Stimulated activated CD8-positive, alpha-beta memory T cell treated with anti-CD3 and anti-CD28 coated beads, Interleukin-4, amount 100 ng/mL, for 48 hours (primary cell): ENCODE measurements around the gene MLANA.
A peak's percentile ranks its signal among the peaks of the same experiment; 100 is the strongest.

Source experiments
- DNase-seq: peaks from one replicate; pipeline ENCODE4 v3.0.0-alpha.2; 2020

MLANA gene

DNA sequence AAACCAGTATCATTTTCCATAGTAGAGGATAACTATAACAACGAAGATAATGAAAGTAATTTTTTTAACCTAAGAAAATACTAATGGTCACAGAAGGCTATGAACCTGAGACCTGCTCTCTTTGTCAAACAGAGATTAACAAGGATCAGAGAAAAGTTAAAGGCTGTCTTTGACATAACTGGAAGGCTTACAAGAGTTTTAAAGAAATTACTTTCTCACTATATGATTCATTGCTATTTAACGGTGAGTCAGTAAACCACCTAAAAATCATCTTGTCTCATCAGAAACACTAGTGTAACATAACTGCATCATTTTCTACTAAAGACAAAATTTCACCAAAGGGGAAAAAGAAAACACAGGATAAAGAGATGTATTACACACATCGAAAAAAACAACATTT lies 19.3 kb downstream of the MLANA start:
- no peak for DNase-seq

DNA sequence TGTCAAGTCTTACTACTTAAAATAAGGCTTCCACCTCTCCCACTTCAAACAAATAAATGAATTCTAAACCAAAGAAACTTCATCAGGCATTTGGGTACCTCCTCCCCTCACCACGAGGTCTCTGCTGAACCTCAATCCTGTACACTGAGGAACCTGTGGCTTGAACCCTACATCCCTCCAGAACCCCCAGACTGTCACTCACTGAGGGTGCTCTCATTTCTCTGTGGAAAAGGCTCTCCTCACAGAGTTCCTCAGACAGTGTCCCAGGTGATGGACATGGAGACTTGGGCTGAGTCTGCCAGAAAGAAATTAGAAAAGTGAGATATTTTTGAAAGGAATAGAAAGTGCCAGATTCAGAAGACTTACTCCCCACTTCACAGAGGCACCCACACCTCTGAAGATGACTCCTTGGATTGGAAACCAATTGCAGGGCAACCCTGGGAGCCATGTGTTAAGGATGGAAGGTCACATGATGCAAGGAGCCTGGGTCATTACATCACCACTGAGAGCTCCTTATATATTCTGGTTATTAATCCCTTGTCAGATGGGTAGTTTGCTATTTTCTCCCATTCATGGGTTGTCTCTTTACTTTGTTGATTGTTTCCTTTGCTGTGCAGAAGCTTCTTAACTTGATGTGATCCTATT lies 19.8 kb downstream of the MLANA start:
- peak; percentile 38 for DNase-seq

DNA sequence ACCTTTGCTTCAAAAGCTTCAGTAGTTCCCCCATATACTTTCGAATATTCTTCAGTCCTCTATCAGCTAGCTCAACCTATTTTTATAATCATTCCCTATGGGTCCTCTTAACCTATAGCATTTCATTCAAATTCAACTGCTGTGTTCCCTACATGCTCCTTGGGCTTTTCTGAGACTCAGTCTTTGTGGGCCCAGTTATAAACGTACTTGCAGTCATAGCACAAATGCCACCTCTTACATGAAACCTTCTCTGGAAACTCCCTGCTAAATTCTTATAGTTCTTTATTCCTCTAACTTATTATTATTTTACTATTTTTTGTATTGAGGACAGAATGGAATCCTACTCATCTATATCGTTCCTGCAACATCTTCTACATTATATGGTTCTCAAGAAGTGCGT lies 24.7 kb downstream of the MLANA start:
- DNase-seq, result no peak

DNA sequence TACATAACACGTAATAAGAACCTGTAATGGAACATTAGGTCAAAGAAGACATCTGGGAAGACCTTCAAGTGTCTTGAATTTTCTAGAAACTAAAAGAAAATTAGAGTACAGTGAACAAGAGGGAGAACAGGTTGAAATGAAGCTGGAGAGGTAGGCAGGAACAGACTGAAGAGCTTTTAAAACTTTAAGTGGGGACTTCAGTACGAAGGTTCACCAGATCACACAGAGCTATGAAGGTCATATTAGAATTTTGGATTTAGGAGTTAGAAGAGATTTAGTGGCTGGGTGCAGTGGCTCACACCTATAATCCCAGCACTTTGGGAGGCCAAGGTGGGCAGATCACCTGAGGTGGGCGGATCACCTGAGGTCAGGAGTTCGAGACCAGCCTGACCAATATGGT lies 26.6 kb downstream of the MLANA start:
- DNase-seq, result no peak

DNA sequence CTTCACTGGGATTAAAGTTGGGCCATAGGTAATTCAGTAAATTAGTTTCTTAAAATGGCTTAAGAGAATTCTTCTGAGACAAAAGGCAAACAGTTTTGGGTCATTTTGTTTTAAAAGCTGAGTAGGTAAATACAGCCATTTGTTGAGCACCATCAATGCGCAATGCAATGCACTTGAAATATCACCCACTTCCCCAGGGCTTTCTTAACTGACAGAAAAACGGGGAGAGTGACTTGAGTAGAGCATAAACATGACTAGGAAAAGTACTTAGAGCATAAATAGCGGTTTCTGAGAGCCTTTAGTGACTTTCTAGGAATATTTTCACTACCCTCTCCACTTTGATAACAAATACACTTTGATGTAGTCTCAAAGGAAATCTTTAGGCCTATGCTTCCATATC lies 27.2 kb downstream of the MLANA start:
- no peak for DNase-seq

DNA sequence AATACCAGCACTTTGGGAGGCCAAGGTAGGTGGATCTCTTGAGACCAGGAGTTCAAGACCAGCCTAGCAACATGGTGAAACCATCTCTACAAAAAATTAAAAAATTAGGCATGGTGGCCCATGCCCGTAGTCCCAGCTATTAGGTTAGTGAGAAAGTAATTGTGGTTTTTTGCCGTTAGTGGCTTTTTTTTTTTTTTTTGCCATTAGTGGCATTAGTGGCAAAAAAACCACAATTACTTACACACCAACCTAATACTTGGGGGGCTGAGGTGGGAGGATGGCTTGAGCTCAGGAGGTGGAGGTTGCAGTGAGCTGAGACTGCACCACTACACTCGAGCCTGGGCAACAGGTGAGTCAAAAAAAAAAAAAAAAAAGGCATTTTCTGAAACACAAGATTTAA lies 27.8 kb downstream of the MLANA start:
- DNase-seq, result no peak

DNA sequence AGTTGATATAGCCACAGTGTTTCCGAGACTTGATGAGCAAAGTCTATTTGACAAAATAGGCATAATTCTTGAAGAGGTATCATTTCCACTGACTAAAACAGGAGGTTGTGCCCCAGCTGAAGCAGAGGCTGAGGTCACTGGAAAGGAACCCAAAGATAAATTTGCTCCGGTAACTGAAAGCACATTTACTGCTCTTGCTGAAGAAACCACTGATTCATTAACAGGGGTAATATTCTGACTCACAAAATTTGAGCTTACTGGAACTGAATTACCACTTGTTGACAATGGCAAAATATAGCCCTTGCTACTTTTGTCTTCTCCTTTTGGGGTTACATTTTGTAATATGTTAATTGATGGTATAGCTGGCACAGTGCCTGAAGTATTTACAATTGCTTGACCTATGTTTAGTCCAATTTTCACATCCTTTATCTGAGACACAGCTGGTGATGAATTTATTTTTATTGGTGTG lies 30.2 kb downstream of the MLANA start:
- DNase-seq, result no peak

DNA sequence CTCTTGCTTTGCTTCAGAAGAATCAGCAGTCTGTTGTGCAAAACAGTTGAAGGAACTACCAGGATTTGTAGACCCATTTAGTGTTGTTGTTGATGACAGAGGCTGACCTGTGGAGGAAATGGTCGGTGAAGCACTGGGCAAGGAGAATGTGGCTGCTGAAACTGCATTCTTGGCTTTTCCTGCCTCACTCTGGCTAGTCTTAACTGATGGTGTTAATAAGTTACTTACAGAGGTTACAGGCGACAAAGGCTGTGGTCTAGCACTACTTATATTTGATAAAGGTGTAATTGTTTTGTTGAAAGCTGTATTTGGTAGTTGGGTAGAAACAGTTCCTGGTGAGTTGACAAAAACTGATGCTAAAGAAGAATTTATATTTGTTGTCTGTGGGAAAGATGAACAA lies 31.5 kb downstream of the MLANA start:
- no peak for DNase-seq

DNA sequence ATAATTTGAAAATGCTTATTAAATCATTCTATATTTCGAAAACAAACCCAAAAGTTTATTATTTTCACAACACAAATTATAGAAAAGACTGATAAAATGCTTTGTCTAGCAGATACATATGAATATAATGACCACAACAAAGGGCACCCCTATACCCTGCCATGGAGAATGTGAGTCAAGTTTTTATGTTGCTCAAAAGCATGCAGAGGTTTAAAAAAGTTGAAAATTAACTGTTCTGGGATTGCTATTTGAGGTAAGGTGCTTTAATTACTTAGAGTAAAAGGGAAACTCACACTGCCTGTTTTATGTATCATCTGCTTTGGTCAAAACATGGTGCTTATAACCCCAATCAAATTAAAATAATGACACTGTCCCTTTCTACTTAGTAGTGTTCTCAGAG lies 41.0 kb downstream of the MLANA start:
- DNase-seq, result no peak

DNA sequence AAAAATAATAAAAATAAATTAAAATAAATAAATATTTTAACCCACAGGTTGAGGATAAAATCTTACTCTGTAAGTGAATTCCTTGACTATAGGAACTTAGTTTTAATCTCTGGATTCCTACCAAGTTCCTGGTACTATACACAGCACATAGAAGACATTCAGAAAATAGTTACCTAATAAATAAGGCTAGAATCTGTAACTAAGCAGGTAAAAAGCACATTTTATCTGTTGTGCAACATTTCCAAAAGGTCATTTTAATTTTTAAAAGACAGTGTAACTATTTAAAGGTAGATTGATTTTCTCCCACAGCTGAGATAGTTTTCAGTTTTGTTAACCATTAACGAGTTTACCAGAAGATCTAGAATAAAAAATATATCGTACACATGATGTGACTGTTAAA lies 47.8 kb downstream of the MLANA start:
- DNase-seq, result no peak

DNA sequence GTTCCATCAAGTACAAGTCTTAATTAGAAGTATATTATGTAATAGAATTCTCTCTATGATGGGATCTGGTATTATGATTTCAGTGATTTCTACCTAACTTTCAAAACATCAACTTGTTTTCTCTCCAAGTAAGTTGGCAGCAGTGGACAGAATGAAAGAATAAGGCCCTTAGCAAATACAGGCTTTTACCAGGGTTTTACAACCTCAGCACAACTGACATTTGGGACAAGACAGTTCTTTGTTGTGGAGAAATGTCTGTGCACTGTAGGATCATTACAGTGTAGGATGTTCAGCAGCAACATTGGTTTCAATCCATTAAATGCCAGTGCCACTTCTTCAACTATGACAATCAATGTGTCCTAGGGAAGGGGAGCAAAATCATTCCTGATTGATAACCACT lies 48.8 kb downstream of the MLANA start:
- DNase-seq, result no peak

DNA sequence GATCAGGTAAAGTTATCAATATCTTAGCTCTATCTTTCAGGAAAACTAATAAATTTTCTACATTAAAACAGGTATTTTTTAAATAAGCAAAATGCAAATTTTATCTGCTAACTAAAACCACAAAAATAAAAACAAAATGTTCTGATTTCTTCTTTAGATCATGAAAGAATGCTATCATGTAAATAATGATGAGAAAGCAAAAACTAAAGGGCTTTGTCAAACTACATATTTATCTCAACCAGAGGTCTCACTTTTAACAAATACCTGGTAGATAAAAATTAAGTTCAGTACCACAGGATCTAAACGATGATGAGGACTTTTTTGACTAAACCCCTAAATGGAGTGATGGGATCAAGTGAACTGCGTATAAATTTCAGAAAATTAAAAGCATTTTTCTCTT lies 50.5 kb downstream of the MLANA start:
- DNase-seq, result no peak

DNA sequence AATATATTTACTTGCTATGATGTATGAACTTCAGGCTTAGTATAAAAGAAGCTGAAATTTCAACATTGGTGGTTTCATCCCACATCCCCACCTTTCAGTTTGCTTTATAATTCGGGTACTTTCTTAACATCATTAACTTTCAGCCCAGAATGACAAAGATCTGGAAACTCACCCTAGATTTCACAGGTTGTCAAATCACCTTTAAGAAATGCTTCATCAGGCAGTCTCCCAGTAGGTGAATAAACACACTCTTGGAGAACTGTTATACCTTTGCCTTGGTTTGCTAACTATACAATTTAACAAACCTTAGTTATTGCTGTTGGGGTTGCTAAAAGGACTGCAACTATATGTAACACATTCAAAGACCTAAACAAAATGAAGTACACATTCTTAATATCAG lies 54.4 kb downstream of the MLANA start:
- no peak for DNase-seq

DNA sequence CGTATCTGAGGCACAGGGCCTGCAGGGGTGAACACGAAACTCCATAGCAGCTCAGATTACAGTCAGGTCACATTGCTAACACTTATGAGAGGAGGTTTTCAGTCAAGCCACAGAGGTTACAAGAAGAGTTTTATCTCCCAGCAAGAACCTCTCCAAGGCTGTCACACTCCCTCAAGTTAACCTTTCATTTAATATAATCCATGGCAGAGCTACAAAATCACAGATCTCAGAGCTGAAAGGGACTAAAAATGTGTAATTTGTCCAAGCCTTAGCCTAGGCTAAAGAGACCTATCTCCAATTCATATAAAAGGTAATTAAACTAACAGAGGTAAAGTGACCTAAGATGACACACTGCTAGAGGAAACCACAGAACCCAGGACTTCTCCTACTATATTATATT lies 57.2 kb downstream of the MLANA start:
- DNase-seq, result no peak

DNA sequence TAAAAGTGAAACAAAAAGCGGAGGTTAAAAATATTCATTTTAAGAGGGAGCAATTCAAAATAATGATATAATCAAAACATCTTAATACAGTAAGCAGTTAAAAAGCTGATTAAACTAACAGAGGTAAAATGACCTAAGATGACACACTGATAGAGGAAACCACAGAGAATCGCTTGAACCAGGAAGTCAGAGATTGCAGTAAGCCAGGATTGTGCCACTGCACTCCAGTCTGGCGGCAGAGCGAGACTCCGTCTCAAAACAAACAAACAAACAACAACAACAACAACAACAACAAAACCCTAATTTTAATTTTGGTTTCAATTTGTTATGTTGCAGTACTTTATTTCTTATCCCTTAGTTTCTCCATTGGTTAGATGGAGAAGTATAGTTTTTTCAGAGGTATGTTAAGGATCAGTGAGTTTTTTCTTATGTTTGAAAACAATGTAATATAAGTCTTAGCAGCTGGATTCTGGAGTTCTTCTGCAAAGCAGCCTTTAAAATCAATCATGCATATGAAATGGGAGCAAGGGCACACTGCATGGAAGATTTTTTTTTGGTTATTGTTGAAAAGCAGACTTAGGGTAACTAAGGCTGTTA lies 58.5 kb downstream of the MLANA start:
- no peak for DNase-seq

DNA sequence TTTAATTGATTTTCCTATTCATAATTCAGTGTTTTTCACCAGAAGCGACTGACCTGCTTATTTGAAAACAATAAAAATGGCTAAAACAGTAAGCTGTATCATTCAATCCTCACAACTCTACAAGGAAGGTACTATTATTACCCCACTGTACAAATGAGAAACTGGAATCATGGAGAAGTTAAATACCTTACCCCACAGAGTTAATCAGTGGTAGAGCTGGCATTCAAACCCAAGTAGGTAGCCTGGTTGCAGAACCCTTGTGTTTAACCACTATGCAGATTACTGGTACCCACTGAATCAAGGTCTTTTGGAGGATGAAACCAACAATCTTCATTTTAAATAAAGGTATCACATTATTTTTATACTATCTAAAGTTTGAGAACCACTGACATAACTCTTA lies 59.6 kb downstream of the MLANA start:
- no peak for DNase-seq

DNA sequence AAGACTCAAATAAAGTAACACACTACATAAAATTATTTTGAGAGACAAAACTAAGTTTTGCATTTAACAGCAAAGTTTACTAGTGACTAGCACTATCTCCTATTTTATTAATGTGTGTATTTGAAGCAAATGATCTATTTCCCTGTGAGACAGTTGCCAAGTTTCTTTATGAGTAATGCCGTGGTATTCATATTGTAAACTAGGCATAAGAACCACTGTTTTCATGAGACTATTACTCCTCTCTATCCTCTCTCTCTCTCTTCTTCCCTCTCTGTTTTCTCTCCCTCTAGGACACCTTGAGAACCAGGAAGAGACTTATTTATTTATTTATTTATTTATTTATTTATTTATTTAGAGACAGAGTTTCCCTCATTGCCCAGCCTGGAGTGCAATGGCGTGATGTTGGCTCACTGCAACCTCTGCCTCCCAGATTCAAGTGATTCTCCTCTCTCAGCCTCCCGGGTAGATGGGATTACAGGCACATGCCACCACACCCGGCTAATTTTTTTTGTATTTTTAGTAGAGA lies 61.1 kb downstream of the MLANA start:
- no peak for DNase-seq

DNA sequence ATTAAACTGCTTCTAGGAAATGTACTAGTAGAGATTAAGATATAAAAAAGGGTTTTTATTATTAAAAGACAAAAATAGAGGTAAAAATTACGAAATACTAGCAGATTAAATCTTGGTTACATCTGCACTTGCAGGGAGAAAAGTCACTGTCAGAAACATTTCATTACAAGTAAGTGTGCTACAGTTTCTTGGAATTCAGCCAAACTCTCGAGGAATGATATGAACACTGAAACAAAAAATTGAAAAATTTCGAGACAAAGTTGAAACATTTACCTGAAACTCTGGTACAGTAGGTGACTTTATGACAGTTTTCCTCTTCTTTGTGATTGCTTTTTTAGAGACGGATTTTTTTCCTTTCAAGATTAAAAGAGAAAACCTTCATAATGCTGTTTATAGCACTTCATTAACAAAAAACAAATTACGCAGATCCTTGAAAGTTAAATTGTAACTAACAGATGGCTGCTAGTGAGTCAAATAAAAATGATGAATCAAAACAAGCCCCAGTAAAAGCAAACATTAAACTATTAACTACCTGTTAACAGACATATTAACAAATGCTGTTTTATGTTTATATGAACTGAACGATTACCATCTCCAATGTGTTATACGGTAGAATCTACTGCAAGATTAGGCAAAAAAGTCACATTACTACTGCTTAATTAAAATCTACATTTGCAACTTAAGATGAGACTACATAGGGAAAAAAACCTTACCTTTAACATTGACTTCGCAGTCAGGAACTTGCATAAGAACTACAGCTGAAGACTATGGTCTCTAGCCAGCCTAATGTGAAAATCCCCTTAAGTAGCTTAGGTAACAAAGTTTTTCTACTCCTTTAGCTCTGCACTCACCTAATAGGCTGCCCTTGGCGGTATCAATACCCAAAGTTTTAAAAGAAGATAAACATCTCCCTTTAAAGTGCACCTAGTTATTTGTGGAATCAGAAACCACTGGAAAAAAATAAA lies 63.3 kb downstream of the MLANA start:
- DNase-seq, result no peak

DNA sequence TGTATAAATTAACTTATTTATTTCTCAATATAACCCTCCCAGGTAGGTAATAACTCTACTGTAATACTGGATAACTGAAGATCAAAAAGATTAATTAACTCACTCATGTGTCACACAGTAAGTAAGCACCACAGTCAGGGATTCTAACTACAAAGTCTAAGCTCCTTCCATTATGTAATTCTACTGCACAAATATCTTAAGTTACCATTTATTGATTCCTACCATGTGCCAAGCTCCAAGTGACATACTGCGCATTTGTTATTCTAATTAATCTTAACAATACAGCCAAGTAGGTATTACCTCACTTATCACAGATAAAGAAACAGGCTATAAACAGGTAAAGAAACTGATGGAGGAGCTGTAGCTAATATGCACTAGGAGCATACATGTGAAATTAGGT lies 66.5 kb downstream of the MLANA start:
- DNase-seq, result no peak

DNA sequence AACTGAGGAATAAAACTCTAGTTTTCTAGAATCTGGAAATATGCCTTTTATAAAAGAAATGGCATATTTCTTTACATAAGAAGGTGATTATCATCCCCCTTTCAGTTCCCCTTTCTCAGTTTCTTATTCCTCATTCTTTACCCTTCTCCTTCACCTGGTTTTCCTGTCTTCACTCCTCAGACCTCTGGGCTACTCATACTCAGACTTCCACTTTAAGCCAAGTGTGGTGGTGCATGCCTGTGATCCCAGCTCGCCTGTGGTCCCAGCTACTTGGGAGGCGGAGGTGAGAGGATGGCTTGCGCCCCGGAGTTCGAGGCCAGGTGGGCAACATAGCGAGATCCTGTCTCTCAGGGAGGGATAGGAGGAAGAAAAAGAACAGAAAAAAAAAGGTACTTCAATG lies 67.6 kb downstream of the MLANA start:
- DNase-seq, result no peak
